Activated CD8-positive, alpha-beta memory T cell treated with anti-CD3 and anti-CD28 coated beads, Interleukin-2, amount 10 ng/mL, durations not matched to agents 7 days and 5 days (primary cell): Measurements from ENCODE around the gene PHOSPHO2. TPM values are rescaled to one million over a fixed set of nuclear protein-coding genes. Genes with fewer than 3 reads are reported as not detected.

ENCODE experiments used
- ATAC-seq: fragments of 150-1000 bp; cut with Tn5 transposase; one replicate; pipeline ENCODE4 v1.10.0; 2021; ENCODE audit warnings: moderate library complexity
- CTCF ChIA-PET: fragments of 350-600 bp; sonication (Branson Sonifier 250); formaldehyde crosslinking; loops from one replicate; lab custom pipeline; 2021; ENCODE audit warnings: antibody characterized with exemption; lab: Charles Lee
- DNase-seq: peaks from one replicate; pipeline ENCODE4 v3.0.0-alpha.2; 2020
- H3K27ac Mint-ChIP-seq: one replicate; pipeline ENCODE4 v1.8.0; 2021; ENCODE audit warnings: mild to moderate bottlenecking, mixed read lengths
- H3K27me3 Mint-ChIP-seq: one replicate; pipeline ENCODE4 v1.8.0; 2021; ENCODE audit warnings: mixed read lengths
- H3K36me3 Mint-ChIP-seq: one replicate; pipeline ENCODE4 v1.8.0; 2021; ENCODE audit warnings: mild to moderate bottlenecking, mixed read lengths
- H3K4me1 Mint-ChIP-seq: one replicate; pipeline ENCODE4 v1.8.0; 2021; ENCODE audit warnings: mixed read lengths
- H3K4me3 Mint-ChIP-seq: one replicate; pipeline ENCODE4 v1.8.0; 2021; ENCODE audit warnings: mild to moderate bottlenecking, moderate library complexity, mixed read lengths
- H3K9me3 Mint-ChIP-seq: one replicate; pipeline ENCODE4 v1.8.0; 2022; ENCODE audit warnings: low read depth, mixed read lengths
- total RNA-seq, 2 experiments: library from RNA; stranded (reverse); gene quantifications; one replicate each; pipeline ENCODE4 v1.2.3, GENCODE V29; 2021

The PHOSPHO2 gene, protein sequence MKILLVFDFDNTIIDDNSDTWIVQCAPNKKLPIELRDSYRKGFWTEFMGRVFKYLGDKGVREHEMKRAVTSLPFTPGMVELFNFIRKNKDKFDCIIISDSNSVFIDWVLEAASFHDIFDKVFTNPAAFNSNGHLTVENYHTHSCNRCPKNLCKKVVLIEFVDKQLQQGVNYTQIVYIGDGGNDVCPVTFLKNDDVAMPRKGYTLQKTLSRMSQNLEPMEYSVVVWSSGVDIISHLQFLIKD
- 1 to 10 TPM; 4.1 to 5.9 TPM for total RNA-seq

DNA sequence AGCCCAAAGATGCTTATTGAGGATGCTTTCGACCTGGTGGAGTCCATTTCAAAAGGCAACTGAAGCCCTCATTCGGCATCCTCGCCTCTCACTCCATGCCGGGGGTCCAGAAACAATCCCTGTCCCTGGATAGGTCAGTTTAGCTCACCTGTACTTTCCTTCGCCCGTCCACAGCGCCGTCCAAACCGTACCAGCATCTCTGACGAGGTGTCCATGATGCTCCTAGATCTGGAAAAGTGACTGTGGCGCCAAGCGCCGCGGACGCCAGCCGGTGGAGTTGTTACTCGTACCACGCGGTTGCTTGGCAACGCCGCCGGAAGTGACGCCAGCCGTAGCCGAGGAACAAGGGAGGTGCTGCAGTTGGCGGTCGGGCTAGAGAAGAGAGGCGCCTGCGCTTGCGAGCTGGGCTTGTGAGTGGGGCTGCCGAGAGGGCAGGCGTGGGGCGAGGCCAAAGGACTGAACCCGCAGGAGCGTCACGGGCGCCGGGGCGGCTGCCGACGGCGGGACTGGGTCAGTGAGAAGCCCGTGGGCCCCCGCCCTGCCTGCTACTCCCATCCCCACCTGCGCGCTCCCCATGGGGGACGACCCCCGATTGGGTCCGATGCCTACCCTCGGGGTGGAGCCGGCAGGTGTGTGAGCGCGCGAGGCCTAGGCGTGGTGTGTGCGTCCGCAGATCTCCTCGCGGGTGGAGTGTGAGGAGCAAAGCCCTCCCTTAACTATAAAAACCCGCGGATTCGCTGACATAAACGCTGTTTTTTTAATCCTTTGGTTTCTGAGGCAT, at the start of gene PHOSPHO2, which contains the start of gene CFAP210:
Gene PHOSPHO2, plus strand, starts transcription at position 357 of the 781 bp plus-strand sequence. CDS start 6,503 bp downstream, outside the sequence.
Gene CFAP210, minus strand, starts transcription at position 293 of the 781 bp plus-strand sequence. Its CDS starts 78 bp downstream, at position 215.
- H3K27me3 Mint-ChIP-seq, result peaks cover 7% of the 10 kb centered on the region
- ATAC-seq, result peak; percentile 98
- H3K4me1 Mint-ChIP-seq, result peaks cover 33% of the 10 kb centered on the region
- peak within 1 kb of the TSS; percentile 87 for H3K4me3 Mint-ChIP-seq
- peak within 1 kb of the TSS; percentile 88 for H3K27ac Mint-ChIP-seq
- CTCF ChIA-PET, result interaction anchor here (0.9 to 2.4 kb wide), 5 partner anchors 11 to 215 kb away, joined by 3 to 6 read pairs (median 5); partner anchors contain the start of gene BBS5
- peak; percentile 99 for DNase-seq
- peaks cover 4% of the 10 kb centered on the region for H3K9me3 Mint-ChIP-seq
- H3K36me3 Mint-ChIP-seq, result peaks cover 22% of the 10 kb centered on the region

- DNase-seq, result no peak
- H3K4me3 Mint-ChIP-seq, result no peak overlapping the region
- no peaks in the 10 kb centered on the region for H3K9me3 Mint-ChIP-seq
- H3K36me3 Mint-ChIP-seq, result no peaks in the 10 kb centered on the region
- ATAC-seq, result no peak
- H3K4me1 Mint-ChIP-seq, result no peaks in the 10 kb centered on the region
- no peak overlapping the region for H3K27ac Mint-ChIP-seq
- H3K27me3 Mint-ChIP-seq, result peaks cover 26% of the 10 kb centered on the region
- CTCF ChIA-PET, result no interaction called here
Observed at GRCh38 chr2:169647496-169647895, 46.8 kb upstream of the PHOSPHO2 start.

DNA sequence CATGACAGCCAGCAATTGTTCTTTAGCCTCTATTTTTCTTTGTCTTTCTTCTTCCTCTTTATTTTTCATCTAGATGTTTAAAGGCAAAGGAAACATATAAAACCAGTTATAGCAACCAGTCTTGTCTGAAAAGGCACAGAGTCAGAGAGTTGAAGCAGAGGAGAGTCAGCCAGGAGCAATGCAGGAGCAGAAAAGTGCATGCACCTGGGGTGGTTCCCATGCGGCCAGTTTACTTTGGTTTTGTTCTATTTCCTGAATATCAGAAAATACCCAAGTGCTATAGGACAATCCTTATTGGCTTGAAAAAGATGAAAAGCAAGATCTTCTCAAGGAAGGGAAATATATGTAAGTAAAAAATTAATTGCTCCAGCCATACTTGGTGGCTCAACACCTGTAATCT, 45.0 kb upstream of the PHOSPHO2 start:
- Mint-ChIP-seq H3K36me3 (no peaks in the 10 kb centered on the region), H3K4me1 (no peaks in the 10 kb centered on the region), H3K27me3 (peaks cover 28% of the 10 kb centered on the region), H3K27ac (no peak overlapping the region), H3K4me3 (no peak overlapping the region), H3K9me3 (no peaks in the 10 kb centered on the region)
- no peak for ATAC-seq
- CTCF ChIA-PET, result no interaction called here
- no peak for DNase-seq

- Mint-ChIP-seq H3K27me3 (peaks cover 30% of the 10 kb centered on the region), H3K36me3 (no peaks in the 10 kb centered on the region), H3K4me3 (no peak overlapping the region), H3K9me3 (no peaks in the 10 kb centered on the region), H3K27ac (no peak overlapping the region), H3K4me1 (no peaks in the 10 kb centered on the region)
- CTCF ChIA-PET, result no interaction called here
- no peak for ATAC-seq
- no peak for DNase-seq
Observed at GRCh38 chr2:169653636-169654035, 40.6 kb upstream of the PHOSPHO2 start.

GRCh38 chr2:169656164-169656563, 38.1 kb upstream of the PHOSPHO2 start:
- CTCF ChIA-PET, result no interaction called here
- peaks cover 4% of the 10 kb centered on the region for H3K4me1 Mint-ChIP-seq
- DNase-seq (no peak), ATAC-seq (no peak)
- H3K4me3 Mint-ChIP-seq, result no peak overlapping the region
- peaks cover 22% of the 10 kb centered on the region for H3K27me3 Mint-ChIP-seq
- H3K36me3 Mint-ChIP-seq, result no peaks in the 10 kb centered on the region
- no peak overlapping the region for H3K27ac Mint-ChIP-seq
- no peaks in the 10 kb centered on the region for H3K9me3 Mint-ChIP-seq

DNA sequence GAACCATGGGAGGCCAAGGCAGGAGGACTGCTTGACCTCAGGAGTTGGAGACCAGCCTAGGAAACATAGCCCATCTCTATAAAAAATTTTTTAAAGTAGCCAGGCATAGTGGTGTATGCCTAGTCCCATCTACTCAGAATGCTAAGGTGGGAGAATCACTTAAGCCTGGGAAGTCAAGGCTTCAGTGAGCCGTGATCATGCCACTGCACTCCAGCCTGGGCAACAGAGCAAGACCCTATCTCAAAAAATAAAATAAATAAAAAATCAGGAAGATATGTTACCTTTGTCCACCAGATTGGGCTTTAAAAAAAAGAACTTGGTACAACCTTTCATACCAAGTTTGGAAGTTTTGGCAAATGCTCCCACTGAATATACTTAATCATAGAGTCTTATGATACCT, 35.4 kb upstream of the PHOSPHO2 start:
- DNase-seq, result no peak
- Mint-ChIP-seq H3K36me3 (no peaks in the 10 kb centered on the region), H3K27ac (no peak overlapping the region), H3K4me3 (no peak overlapping the region), H3K27me3 (peaks cover 19% of the 10 kb centered on the region), H3K9me3 (peaks cover 2% of the 10 kb centered on the region), H3K4me1 (peaks cover 4% of the 10 kb centered on the region)
- no peak for ATAC-seq
- CTCF ChIA-PET, result no interaction called here

DNA sequence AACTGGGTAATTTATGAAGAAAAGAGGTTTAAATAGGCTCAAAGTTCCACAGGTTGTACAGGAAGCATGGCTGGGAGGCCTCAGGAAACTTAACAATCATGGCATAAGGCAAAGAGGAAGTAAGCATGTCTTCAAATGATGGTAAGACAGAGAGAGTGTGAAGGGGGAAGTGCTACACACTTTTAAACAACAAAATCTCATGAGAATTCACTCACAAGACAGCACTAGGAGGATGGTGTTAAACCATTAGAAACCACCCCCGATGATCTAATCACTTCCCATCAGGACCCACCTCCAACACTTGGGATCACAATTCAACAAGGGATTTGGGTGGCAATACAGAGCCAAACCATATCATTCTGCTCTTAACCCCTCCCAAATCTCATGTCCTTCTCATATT, 34.9 kb upstream of the PHOSPHO2 start:
- Mint-ChIP-seq H3K36me3 (no peaks in the 10 kb centered on the region), H3K27me3 (peaks cover 17% of the 10 kb centered on the region), H3K4me1 (peaks cover 4% of the 10 kb centered on the region), H3K9me3 (peaks cover 2% of the 10 kb centered on the region), H3K4me3 (no peak overlapping the region), H3K27ac (no peak overlapping the region)
- CTCF ChIA-PET, result no interaction called here
- no peak for DNase-seq
- no peak for ATAC-seq

DNA sequence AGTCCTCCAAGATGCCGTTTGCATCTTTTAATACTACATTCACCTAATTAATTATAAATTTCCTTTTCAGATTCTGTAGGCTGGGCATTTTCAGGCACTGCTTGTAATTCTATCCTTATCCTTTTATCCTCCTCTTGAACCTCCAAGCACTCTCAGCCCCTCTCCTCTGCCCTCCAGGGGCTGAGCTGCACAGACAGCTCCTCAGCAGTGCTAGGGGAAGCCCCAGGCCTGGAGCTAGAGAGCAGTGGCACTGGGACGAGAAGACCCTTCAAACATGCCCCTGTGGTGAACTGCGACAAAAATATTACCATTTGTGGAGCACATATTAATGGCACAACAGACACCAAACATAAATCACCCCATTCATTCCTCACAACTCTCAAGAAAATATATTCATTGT, 33.0 kb upstream of the PHOSPHO2 start:
- CTCF ChIA-PET, result no interaction called here
- no peak overlapping the region for H3K27ac Mint-ChIP-seq
- no peak overlapping the region for H3K4me3 Mint-ChIP-seq
- peaks cover 13% of the 10 kb centered on the region for H3K4me1 Mint-ChIP-seq
- H3K36me3 Mint-ChIP-seq, result no peaks in the 10 kb centered on the region
- peaks cover 9% of the 10 kb centered on the region for H3K27me3 Mint-ChIP-seq
- DNase-seq (no peak), ATAC-seq (no peak)
- peaks cover 2% of the 10 kb centered on the region for H3K9me3 Mint-ChIP-seq

- no peak overlapping the region for H3K4me3 Mint-ChIP-seq
- CTCF ChIA-PET, result no interaction called here
- DNase-seq (no peak), ATAC-seq (no peak)
- peaks cover 13% of the 10 kb centered on the region for H3K4me1 Mint-ChIP-seq
- H3K27me3 Mint-ChIP-seq, result peaks cover 7% of the 10 kb centered on the region
- no peak overlapping the region for H3K27ac Mint-ChIP-seq
- H3K36me3 Mint-ChIP-seq, result no peaks in the 10 kb centered on the region
- H3K9me3 Mint-ChIP-seq, result peaks cover 2% of the 10 kb centered on the region
Observed at GRCh38 chr2:169662744-169663143, 31.5 kb upstream of the PHOSPHO2 start.

DNA sequence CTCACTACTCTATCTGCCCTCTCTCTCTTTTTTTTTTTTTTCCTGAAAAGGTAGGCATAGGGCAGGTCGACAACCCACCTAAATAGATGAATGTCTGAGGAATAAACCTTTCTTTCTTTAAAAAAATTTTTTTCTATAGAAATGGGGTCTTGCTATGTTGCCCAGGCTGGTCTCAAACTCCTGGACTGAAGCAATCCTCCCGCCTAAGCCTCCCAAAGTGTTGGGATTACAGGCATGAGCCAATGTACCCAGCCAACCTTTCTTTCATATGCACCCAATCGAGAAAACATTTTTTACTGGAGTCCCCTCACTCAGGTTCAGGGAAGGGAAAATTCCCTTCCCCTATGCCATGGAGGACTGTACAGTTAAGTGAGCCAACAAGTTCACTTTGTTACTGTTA, 31.0 kb upstream of the PHOSPHO2 start:
- no peak for DNase-seq
- no peaks in the 10 kb centered on the region for H3K36me3 Mint-ChIP-seq
- H3K9me3 Mint-ChIP-seq, result peaks cover 2% of the 10 kb centered on the region
- peaks cover 13% of the 10 kb centered on the region for H3K4me1 Mint-ChIP-seq
- H3K27me3 Mint-ChIP-seq, result peaks cover 7% of the 10 kb centered on the region
- no peak overlapping the region for H3K4me3 Mint-ChIP-seq
- CTCF ChIA-PET, result interaction anchor here (0.6 kb wide), 1 partner anchor 116 kb away, joined by 4 read pairs; no protein-coding TSS in a partner anchor
- ATAC-seq, result no peak
- no peak overlapping the region for H3K27ac Mint-ChIP-seq

- H3K4me1 Mint-ChIP-seq, result peaks cover 12% of the 10 kb centered on the region
- H3K4me3 Mint-ChIP-seq, result no peak overlapping the region
- H3K27me3 Mint-ChIP-seq, result peaks cover 7% of the 10 kb centered on the region
- no peak overlapping the region for H3K27ac Mint-ChIP-seq
- no peak for ATAC-seq
- no peaks in the 10 kb centered on the region for H3K36me3 Mint-ChIP-seq
- DNase-seq, result no peak
- H3K9me3 Mint-ChIP-seq, result peaks cover 2% of the 10 kb centered on the region
- CTCF ChIA-PET, result no interaction called here
Observed at GRCh38 chr2:169664600-169664977, 29.7 kb upstream of the PHOSPHO2 start.

DNA sequence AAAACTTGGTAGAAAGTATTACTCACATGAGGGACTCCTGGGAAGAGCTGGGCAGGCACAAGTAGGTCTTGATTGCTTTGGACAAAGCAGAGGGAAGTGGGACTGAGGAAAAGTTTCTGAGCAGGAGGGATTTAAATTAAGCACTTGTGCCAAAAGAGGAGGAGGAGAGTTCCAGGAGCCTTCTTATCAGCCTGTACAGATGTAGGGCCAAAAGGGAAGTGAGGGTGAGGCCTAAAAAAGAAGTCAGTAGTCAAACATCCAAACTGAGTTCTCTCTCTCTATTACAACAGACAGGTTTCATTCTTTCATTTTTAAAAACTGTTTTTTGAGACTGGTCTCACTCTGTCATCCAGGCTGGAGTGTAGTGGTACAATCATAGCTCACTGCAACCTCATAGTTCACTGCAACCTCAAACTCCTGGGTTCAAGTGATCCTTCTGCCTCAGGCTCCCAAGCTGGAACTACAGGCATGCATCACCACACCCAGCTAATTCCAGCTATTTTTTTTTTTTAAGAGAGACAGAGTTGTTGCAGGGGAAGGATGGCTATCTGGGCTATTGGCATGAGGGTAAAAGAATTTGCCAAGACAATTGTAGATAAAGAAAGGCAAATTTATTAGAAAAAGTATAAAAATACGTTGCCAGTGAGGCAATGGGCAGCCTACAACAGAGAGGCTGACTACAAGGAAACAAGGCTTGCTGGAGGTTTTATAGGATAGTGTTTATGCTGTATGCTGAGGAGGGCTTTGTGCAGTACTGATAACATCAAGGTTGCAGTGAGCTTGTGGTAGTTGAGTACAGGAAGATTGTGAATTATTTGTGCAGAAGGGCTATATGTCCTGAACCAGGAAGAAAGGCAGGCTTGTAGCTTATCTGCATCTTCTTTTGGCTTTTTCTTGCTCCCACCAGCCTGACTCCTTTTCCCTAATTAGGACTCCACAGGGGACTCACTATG, 29.0 kb upstream of the PHOSPHO2 start:
- no peak overlapping the region for H3K4me3 Mint-ChIP-seq
- H3K4me1 Mint-ChIP-seq, result peaks cover 12% of the 10 kb centered on the region
- H3K36me3 Mint-ChIP-seq, result no peaks in the 10 kb centered on the region
- CTCF ChIA-PET, result no interaction called here
- H3K27me3 Mint-ChIP-seq, result peaks cover 5% of the 10 kb centered on the region
- ATAC-seq (no peak), DNase-seq (no peak)
- H3K9me3 Mint-ChIP-seq, result peaks cover 2% of the 10 kb centered on the region
- no peak overlapping the region for H3K27ac Mint-ChIP-seq

DNA sequence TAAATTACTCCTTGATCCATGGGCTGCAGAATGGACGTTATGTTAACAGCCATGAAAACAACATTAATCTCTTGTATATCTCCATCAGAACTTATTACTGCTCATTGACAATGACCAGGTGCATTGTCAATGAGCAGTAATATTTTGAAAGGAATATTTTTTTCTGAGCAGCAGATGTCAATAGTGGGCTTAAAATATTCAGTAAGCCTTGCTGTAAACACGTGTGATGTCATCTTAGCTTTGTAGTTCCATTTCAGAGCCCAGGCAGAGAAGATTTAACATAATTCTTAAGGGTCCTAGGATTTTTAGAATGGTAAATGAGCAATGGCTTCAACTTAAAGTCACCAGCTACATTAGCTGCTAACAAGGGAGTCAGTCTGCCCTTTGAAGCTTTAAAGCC, 26.7 kb upstream of the PHOSPHO2 start:
- H3K9me3 Mint-ChIP-seq, result peaks cover 2% of the 10 kb centered on the region
- peaks cover 5% of the 10 kb centered on the region for H3K27me3 Mint-ChIP-seq
- DNase-seq (no peak), ATAC-seq (no peak)
- no peaks in the 10 kb centered on the region for H3K36me3 Mint-ChIP-seq
- CTCF ChIA-PET, result interaction anchor here (0.6 to 1.2 kb wide), 2 partner anchors 27 to 100 kb away, joined by 3 read pairs; partner anchors contain the start of genes CFAP210 and PHOSPHO2
- no peak overlapping the region for H3K4me3 Mint-ChIP-seq
- peaks cover 14% of the 10 kb centered on the region for H3K4me1 Mint-ChIP-seq
- no peak overlapping the region for H3K27ac Mint-ChIP-seq
